ENCODE data around the gene KLK6.
"Not testable (repeated sequence)": the region's sequence is repeated elsewhere in the genome, so short reads cannot be mapped to it uniquely, and the experiment has no call there.

Gene KLK6

DNA sequence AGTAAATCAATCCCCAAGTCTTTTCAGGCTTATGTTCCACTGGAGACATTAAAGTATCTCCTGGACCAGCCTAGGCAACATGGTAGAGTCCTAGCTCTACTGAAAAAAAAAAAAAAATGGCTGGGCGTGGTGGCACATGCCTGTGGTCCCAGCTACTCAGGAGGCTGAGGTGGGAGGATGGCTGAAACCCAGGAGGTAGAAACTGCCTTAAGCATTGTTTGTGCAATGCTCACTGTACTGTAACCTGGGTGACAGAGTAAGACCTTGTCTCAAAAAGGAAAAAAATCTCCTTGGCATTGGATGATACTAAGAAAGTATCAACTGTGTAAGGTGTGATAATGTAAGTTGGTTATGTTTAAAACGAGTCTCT, 23.3 kb upstream of the KLK6 start:
- no peak for DNase-seq (ENCODE audit: low spot score)

DNA sequence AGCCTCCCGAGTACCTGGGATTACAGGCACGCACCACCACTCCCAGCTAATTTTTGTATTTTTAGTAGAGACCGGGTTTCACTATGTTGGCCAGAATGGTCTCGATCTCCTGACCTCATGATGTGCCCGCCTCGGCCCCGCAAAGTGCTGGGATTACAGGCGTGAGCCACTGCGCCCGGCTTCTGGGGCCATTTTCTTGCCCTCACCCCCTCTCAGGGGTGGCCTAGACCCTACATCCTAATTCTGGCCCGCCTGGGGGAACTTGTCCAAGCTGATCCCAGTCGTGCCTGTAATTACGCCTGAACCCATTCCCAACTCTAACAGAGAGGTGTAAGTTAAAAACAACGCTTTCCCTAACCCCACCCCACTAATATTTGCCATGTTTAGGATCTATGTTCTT, 15.0 kb upstream of the KLK6 start:
- DNase-seq (ENCODE audit: low spot score): not testable (repeated sequence)

DNA sequence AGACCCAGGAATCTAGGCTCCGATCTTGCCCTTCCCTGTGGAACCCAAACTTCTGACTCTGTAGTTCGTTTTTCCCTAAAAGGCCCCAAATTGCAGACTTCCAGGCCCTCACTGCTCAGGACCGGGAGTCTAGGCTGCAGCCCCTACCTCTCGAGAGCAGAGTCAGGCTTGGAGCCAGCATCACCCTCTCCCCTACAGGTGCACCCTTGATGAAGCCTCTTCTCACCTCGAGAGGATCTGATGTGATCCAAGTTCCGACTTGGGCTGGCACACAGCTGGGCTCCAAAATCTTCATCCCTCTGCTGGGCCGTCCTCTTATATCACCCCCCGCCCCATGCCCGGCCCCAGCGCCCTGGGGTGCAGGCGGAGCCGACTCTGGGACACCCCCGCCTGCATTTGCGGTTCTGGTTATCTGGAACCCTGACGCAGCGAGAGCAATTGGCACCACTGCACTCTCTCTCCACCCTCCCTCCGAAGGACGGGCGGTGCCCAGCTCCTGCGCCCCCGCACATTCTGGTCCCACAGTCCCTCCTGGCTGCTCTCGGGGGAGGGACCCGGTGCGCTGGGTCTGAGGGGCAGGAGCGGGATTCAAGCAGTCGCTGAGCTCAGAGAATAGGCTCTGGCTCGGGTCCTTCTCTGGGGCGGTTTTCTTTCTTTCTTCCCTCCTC, 14.4 kb upstream of the KLK6 start, which contains the start of gene KLK7:
Gene KLK7 (minus strand): TSS at position 293 of the 668 bp plus-strand sequence. CDS start 1,518 bp downstream, outside the sequence.
- peak; percentile 51 for DNase-seq (ENCODE audit: low spot score)

DNA sequence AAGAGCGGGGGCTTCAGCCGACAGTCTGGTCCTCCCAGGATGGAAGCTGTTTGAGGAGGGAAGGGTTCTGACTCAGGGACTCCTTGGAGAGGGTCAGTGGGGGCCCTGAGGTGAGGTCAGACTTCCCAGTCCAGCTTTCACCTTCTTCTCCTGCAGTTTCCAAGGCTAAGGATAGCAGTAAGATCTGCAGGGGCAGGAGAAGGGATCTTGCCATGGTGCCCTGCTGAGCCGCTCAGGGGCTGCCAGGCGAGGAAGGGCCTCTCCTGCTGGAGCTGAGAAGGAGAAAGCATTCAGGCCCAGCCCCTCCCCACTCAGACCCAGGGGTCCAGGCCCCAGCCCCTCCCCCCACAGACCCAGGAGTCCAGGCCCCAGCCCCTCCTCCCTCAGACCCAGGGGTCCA, 12.8 kb upstream of the KLK6 start:
- no peak for DNase-seq (ENCODE audit: low spot score)

DNA sequence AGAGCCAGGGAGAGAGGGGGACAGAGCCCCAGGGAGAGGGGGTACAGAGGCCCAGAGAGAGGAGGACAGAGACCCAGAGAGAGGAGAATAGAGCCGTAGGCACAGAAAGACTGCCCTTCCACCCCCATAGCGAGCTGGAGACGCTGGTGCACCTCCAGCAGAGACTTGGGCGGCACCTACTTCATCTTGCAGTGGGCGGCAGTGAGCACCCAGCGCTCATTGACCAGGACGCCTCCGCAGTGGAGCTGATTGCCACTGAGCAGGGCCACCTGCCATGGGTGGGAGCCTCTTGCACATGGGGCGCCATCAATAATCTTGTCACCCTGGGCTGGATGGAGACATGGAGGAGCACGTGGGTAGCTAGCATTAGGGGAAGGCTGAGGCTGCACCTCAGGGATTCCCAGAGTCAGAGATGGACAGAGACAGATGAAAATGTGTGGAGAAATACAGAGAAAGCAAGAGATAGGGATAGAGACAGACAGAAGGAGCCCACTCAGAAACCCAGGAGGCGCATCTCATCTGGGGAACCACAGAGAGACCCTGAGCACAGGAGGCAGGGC, 12.3 kb upstream of the KLK6 start:
- DNase-seq (ENCODE audit: low spot score): no peak

DNA sequence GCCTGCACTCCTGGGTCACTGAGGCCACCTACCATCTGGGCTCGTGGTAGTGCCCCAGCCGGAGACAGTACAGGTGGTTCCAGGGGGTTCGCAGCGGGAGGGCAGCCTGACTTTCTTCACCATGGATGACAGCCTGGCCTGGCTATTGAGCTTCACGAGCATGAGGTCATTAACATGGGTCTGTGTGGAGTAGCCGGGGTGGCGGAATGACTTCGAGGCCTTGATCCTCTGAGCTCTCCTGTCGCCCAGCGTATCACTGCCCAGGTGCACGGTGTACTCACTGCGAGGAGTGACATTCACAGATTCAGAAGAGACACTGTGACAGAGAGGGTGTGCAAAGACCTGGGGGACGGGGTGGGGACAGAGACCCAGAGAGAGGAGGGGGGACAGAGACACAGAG, 10.8 kb upstream of the KLK6 start:
- no peak for DNase-seq (ENCODE audit: low spot score)

DNA sequence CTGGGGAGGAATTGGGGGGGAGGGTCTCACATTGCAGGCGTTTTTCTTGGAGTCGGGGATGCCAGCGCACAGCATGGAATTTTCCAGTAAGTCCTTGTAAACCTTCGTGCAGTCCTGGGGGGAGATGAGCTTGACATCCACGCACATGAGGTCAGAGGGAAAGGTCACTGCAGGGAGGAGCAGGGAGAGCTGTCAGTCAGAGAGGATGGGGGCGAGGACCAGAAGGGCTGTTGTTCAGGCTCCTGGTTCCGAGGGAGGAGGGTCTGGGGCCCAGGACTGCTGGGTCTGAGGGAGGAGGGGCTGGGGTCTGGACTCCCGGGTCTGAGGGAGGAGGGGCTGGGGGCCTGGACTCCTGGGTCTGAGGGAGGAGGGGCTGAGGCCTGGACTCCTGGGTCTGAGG, 10.4 kb upstream of the KLK6 start:
- no peak for DNase-seq (ENCODE audit: low spot score)

DNA sequence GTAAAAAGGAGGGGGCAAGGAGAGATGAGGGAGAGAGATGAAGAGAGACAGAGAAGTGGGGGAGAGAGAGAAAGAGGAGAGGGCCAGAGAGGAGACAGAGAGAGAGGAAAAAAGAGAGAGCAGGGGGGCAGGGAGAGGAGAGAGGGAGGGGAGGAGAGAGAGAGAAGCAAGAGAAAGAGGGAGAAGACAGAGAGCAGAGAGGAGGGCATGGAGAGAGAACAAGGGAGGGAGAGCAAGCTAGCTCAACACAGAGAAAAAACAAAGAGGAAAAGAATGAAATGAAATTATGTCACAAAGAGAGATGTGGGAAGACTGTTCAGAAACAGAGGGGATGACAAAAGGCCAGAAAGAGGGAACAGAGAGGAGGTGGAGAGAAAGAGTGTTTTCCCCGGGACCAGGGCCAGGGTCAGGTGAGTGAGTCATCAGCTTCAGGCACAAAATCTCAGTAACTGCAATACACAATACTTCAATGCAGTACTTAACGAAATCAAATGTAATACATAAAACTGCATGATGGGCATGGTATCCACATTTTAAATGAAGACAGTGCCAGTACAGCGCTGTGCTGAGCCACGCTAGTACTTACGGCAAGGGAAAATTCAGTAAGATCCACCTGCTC, 9.5 kb upstream of the KLK6 start:
- DNase-seq (ENCODE audit: low spot score): no peak

DNA sequence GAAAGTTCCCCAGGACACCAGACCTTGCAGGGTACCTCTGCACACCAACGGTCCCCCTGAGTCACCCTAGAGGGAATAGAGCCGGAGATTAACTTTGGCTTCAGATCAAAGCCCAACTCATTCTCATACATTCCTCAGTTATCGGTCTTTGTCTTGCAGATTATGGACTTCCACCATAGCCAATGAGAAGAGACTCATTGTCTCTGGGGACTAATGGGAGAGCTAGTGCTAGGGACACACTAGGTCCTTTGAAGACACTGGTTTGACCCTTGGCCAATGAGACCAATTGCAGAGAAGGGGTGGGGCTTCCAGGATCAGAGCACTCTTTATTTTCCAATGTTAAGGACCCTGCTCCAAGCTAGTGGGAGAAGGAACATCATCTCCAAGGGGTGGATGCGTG, 8.2 kb upstream of the KLK6 start:
- no peak for DNase-seq (ENCODE audit: low spot score)

DNA sequence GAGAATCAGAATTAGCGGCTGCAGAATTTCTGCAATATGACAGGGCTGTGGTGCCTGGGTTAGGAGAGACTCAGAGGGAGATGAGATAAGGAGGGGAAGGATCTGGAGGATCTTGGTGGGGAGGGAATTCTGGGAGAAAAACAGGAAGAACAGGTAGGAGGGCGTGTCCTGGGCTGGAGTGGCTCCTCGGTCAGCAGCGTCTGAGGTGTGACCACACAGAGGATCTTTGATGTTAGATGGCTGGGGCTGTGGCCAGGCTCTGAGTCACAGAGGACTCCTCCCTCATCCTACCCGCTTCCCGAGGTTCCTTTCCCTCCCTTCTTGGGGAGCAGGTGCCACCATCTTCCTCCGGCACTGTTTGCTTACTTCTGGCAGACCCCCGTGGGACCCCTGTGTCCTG, 6.4 kb upstream of the KLK6 start:
- DNase-seq (ENCODE audit: low spot score): peak; percentile 61

DNA sequence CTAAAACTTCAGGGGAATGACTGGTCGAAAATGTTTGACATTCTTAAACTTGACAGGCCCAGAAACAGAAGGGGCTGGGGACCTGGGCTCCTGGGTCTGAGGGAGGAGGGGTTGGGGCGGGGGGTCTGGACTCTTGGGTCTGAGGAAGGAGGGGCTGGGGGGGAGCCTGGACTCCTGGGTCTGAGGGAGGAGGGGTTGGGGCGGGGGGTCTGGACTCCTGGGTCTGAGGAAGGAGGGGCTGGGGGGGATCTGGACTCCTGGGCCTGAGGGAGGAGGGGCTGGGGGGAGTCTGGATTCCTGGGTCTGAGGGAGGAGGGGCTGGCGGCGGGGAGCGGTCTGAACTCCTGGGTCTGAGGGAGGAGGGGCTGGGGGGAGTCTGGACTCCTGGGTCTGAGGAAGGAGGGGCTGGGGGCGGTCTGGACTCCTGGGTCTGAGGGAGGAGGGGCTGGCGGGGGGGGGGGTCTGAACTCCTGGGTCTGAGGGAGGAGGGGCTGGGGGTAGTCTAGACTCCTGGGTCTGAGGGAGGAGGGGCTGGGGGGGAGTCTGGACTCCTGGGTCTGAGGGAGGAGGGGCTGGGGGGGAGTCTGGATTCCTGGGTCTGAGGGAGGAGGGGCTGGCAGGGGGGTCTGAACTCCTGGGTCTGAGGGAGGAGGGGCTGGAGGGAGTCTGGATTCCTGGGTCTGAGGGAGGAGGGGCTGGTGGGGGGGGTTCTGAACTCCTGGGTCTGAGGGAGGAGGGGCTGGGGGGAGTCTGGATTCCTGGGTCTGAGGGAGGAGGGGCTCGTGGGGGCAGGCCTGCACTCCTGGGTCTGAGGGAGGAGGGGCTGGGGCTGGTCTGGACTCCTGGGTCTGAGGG, 5.5 kb upstream of the KLK6 start:
- no peak for DNase-seq (ENCODE audit: low spot score)

DNA sequence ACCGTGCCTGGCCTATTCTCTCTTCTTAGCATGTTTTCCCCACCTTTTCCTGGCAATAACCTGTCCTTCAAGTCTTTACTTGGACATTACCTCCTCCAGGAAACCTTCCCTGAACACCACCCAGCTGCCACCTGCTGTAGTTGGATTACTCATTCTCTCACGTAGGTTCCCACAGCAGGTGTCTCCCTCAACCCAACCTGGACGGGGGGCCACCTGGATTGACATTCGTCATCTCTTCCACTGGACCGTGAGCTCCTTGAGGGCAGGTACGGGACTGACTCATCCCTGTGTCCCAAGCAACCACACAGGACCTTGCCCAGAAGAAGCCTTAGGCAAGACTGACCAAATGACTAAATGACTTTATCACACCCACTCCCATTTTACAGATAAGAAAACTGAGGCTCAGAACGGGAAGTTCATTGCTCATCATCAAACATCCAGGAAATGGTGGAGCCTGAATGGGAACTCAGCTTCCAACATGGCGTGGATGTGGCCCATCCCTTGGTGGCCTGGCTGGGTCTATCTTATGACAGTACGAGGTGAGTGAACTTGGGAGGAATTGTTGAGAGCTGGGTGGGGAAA, 3.5 kb upstream of the KLK6 start:
- no peak for DNase-seq (ENCODE audit: low spot score)

DNA sequence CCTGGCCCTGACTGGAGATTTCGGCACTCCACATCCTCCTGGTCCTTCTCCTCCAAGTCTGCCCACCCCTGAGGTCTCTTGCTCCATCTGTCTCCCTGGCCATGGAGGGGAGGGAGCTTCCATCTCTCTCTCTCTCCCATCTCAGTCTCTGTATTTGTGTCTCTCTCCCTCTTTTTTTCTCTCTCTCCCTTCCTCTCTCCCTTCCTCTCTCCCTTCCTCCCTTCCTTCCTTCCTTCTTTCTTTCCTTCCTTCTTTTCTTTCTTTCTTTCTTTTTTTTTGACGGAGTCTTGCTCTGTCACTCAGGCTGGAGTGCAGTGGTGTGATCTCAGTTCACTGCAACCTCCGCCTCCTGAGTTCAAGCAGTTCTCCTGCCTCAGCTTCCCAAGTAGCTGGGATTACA, 419 bp upstream of the KLK6 start:
- not testable (repeated sequence) for DNase-seq (ENCODE audit: low spot score)

DNA sequence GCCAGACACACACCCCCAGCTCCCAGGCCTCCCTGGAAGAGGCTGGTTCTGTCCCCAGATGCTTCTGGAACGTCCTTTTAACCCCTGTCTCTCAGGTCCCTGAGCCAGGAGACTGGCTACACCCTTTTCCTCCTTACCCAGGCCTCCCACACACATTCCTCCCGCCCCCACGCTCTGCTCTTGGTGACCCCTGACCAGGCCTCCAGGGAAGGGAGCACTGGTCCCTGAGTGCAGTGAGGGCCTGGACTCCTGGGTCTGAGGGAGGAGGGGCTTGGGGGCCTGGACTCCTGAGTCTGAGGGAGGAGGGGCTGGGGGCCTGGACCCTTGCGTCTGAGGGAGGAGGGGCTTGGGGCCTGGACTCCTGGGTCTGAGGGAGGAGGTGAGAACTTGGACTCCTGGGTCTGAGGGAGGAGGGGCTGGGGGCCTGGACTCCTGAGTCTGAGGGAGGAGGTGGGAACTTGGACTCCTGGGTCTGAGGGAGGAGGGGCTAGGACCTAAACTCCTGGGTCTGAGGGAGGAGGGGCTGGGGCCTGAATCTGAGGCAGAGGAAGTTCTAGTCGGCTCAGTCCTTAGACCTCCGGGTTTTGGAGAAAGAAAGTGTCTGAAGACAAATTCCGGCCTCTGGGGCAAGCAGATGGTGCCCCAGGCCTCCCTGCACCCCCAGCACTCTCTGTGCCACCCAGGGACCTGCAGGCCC, 527 bp downstream of the KLK6 start:
- no peak for DNase-seq (ENCODE audit: low spot score)

DNA sequence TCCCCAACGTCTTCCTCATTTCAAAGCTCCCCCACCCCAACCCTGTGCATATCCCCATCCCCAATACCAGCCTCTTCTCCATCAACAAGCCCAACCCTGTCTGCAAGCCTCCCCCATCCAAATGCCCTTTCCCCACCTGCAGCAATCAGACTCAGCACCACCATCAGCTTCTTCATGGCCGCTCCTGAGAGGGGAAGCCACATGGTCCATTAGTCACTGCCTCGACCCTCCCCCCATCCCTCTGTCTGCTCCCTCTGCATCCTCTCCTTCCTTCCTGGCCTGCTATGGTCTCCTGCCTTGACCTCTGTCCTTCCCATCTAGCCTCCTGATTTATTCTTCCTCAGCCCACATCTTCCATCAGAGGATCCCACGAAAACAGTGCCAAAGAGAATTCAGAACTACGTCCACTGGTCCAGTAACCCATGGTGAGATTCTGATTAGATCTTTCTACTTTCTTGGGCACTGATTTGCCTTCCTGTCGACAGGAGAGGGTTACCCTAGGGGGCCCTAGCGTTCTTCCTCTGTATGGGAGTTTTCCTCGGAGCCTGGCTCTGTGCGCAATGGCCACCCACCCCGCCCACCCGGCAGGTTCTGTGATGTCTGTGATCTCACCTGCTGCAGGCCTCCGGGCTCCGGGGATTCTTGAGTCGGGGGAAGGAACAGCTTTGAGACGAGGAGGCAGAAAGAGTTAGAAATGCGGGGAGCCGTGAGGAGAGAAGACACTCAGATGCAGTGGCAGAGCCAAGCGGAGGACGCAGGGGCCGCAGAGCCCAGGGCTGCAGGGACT, 1.3 kb downstream of the KLK6 start:
- peak; percentile 40 for DNase-seq (ENCODE audit: low spot score)

DNA sequence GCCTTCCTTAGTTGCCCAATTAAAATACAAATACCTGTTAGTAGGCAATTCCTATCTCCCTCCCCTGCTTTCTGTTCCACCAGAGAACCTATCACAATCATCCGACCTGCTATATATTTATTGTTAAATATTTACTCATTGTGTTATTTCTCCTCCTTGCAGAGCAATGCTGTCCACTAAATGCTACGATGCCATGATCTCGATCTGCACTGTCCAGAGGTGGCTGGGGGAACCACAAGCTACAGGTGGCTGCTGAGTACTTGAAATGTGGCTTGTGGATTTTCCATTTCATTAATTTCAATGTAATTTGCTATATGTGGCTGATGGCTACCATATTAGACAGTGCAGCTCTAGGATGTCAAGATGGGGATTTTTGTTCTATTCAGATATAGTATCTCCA, 5.1 kb downstream of the KLK6 start:
- DNase-seq (ENCODE audit: low spot score): no peak

DNA sequence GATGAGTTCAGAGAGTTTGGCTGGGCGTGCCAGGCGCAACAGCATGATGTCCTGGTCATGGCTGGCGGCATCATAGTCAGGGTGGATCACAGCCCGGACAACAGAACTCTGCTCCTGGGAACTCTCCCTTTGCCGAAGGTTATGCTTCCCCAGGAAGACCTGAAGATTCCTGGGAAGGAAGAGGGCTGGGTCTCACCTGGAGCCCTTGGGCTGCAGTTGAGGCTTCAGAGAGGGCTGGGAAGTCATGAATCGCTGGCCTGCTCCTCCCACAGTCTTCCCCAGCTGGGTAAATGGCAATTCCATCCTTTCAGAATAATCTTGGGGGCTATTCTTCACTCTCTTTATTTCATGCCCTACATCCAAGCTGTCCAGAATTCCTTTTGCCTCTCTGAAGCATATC, 6.0 kb downstream of the KLK6 start:
- DNase-seq (ENCODE audit: low spot score): no peak

DNA sequence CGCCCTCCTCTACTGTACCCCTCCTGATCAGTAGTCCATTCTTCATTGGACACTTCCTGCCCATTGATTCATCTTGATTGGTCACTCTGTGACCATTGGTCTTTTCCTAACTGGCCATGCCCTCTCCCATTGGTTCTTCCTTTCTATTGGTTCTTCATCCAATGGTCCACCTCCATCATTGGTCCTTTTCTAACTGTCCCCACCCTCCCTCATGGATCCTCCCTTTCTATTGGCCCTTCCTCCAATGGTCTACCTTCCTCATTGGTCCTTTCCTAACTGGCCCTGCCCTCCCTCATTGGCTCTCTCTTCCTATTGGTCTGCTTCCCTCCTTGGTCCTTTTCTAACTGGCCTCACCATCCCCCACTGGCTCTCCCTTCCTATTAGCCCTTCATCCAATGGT, 7.1 kb downstream of the KLK6 start:
- no peak for DNase-seq (ENCODE audit: low spot score)

DNA sequence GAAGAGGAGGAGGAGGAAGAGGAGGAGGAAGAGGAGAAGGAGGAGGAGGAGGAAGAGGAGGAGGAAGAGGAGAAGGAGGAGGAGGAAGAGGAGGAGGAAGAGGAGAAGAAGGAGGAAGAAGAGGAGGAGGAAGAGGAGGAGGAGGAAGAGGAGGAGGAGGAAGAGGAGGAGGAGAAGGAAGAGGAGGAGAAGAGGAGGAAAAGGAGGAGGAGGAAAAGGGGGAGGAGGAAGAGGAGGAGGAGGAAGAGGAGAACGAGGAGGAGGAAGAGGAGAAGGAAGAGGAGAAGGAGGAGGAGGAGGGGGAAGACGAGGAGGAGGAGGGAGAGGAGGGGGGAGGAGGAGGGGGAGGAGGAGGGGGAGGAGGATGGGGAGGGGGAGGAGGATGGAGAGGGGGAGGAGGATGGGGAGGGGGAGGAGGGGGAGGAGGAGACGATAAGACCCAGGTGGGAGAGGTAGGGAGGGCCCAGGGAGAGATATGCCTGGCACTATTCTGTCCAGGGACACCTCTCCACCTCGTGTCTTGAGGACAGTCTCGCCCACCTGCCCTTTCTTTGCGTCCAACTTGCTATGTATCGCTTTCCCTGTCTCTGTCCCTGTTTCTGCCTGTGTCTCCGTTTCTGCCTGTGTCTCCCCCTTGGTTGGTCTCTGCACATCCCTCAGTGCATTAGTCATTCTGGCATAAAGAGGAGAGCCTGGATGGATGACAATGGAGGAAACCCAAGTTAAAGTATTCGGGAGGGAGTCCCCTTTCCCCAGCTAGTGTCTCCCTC, 9.5 kb downstream of the KLK6 start:
- no peak for DNase-seq (ENCODE audit: low spot score)

DNA sequence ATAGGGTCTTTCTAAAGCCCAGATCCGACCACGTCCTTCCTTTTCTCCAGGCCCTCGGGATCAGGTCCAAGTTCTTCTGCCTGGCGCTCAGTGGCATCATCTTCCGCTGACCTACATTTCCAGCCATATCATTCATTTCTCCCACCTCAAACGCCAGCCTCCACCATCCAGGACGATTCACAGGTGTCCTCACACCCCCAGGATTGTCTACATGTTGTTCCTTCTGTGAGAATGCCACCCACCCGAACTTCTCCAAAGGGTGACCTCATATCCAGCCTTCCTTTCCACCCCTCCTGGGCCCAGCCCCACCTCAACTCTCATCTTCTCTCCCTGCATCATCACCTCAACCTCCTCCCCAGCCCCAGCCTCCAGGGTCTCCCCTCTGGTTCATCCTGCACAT, 11.8 kb downstream of the KLK6 start:
- DNase-seq (ENCODE audit: low spot score): no peak

Measured in iPS-NIHi11 (cell line).